Epithelial cell of prostate (primary cell): ENCODE measurements around the gene KIF9.
"Not testable (repeated sequence)": the region's sequence is repeated elsewhere in the genome, so short reads cannot be mapped to it uniquely, and the experiment has no call there.

Experiments used
- DNase-seq: peaks from one replicate; pipeline ENCODE4 v3.0.0-alpha.2; 2011; ENCODE audit warnings: low read depth, low spot score
- H3K27ac ChIP-seq: fragments of 450-650 bp; 2 replicates; pipeline ENCODE4 v1.5.1; 2017; ENCODE audit warnings: mild to moderate bottlenecking

Gene KIF9

GRCh38 chr3:47295322-47295721, 12.7 kb upstream of the KIF9 start:
- H3K27ac ChIP-seq = no peak overlapping the region
- DNase-seq = no peak

GRCh38 chr3:47294392-47294791, 11.8 kb upstream of the KIF9 start:
- no peak for DNase-seq
- no peak overlapping the region for H3K27ac ChIP-seq

- DNase-seq = no peak
- no peak overlapping the region for H3K27ac ChIP-seq
These were observed 11.2 kb upstream of the KIF9 start for GRCh38 chr3:47293822-47294221.

GRCh38 chr3:47291754-47292420, 9.3 kb upstream of the KIF9 start:
- H3K27ac ChIP-seq, DNase-seq: not testable (repeated sequence)

GRCh38 chr3:47291158-47291753, 8.7 kb upstream of the KIF9 start:
- DNase-seq = no peak
- H3K27ac ChIP-seq = no peak overlapping the region

GRCh38 chr3:47288966-47289910, 6.6 kb upstream of the KIF9 start:
- DNase-seq = no peak
- H3K27ac ChIP-seq = peak overlapping the region; percentile 69

GRCh38 chr3:47283591-47284364, 1.2 kb upstream of the KIF9 start:
- peak overlapping the region; percentile 94 for H3K27ac ChIP-seq
- no peak for DNase-seq

GRCh38 chr3:47283193-47283537, 566 bp upstream of the KIF9 start:
- H3K27ac ChIP-seq = peak overlapping the region; percentile 94
- no peak for DNase-seq

- H3K27ac ChIP-seq = no peak overlapping the region
- DNase-seq = no peak
These were observed 2.1 kb downstream of the KIF9 start for GRCh38 chr3:47280519-47280918.

GRCh38 chr3:47276558-47276957, 6.0 kb downstream of the KIF9 start:
- no peak for DNase-seq
- no peak overlapping the region for H3K27ac ChIP-seq

- no peak overlapping the region for H3K27ac ChIP-seq
- no peak for DNase-seq
These were observed 7.9 kb downstream of the KIF9 start for GRCh38 chr3:47274652-47275051.

GRCh38 chr3:47273564-47273963, 9.0 kb downstream of the KIF9 start:
- DNase-seq = no peak
- H3K27ac ChIP-seq = no peak overlapping the region

- no peak overlapping the region for H3K27ac ChIP-seq
- no peak for DNase-seq
These were observed 12.1 kb downstream of the KIF9 start for GRCh38 chr3:47270526-47270925.

GRCh38 chr3:47267490-47267824, 15.1 kb downstream of the KIF9 start:
- DNase-seq = no peak
- H3K27ac ChIP-seq = no peak overlapping the region

- no peak overlapping the region for H3K27ac ChIP-seq
- DNase-seq = peak; percentile 56
These were observed 15.7 kb downstream of the KIF9 start for GRCh38 chr3:47266709-47267489.

- no peak for DNase-seq
- no peak overlapping the region for H3K27ac ChIP-seq
These were observed 16.7 kb downstream of the KIF9 start for GRCh38 chr3:47265725-47266428.

- H3K27ac ChIP-seq = no peak overlapping the region
- no peak for DNase-seq
These were observed 17.6 kb downstream of the KIF9 start for GRCh38 chr3:47265008-47265407.

GRCh38 chr3:47261301-47261700, 21.3 kb downstream of the KIF9 start:
- H3K27ac ChIP-seq = no peak overlapping the region
- DNase-seq = peak; percentile 24

GRCh38 chr3:47260605-47261004, 22.0 kb downstream of the KIF9 start:
- no peak overlapping the region for H3K27ac ChIP-seq
- no peak for DNase-seq
